B cell (primary cell): ENCODE data around the gene RNASEH1. TPM values are rescaled to one million over a fixed set of nuclear protein-coding genes. Genes with fewer than 3 reads are reported as not detected.

Experiments
- ATAC-seq: fragments of 200-7000 bp; cut with Tn5 transposase; one replicate; pipeline ENCODE4 v1.10.0; 2021; ENCODE audit warnings: low read depth, mild to moderate bottlenecking, moderate number of reproducible peaks, moderate library complexity
- CTCF ChIA-PET: fragments of 350-600 bp; sonication (Branson Sonifier 250); formaldehyde crosslinking; loops from one replicate; lab custom pipeline; 2021; ENCODE audit warnings: antibody characterized with exemption, inconsistent platforms; lab: Charles Lee
- POLR2A ChIA-PET: fragments of 350-600 bp; sonication (Branson Sonifier 250); formaldehyde crosslinking; loops from one replicate; lab custom pipeline; 2021; ENCODE audit warnings: antibody characterized with exemption; lab: Charles Lee
- DNase-seq: peaks from one replicate; pipeline ENCODE4 v3.0.0; 2013
- H2AFZ ChIP-seq: 2 replicates; pipeline ENCODE4 v1.6.1; 2012; ENCODE audit warnings: mild to moderate bottlenecking, low read depth, low read length; ENCODE audit not compliant: insufficient read depth, poor library complexity, severe bottlenecking
- H3K27ac ChIP-seq, 2 donors: 1 replicate in 1 of 2; 2 replicates in 1 of 2; pipeline ENCODE4 v1.5.1; 2012 to 2013; ENCODE audit warnings: low read length in 2 of 2, mild to moderate bottlenecking in 2 of 2, moderate library complexity in 1 of 2
- H3K27me3 ChIP-seq, 4 experiments: fragments of 200-600 bp in 1 of 4; sonication (generic) in 1 of 4; replicated peaks in 1 of 4; 1 replicate in 2 of 4; 2 replicates in 2 of 4; pipeline versions ENCODE4 v1.6.1 to v1.7.0; 2013 to 2016; ENCODE audit warnings: low read length in 3 of 4, mild to moderate bottlenecking in 2 of 4, mixed read lengths in 1 of 4, moderate library complexity in 1 of 4; ENCODE audit not compliant: insufficient read depth in 4 of 4, control insufficient read depth in 3 of 4; ENCODE audit errors: control extremely low read depth in 1 of 4
- H3K36me3 ChIP-seq, 2 experiments: replicated peaks in 1 of 2; 1 replicate in 1 of 2; 2 replicates in 1 of 2; pipeline versions ENCODE4 v1.6.1 to v1.7.1; 2013; ENCODE audit warnings: low read length in 1 of 2; ENCODE audit not compliant: insufficient read depth in 2 of 2, control insufficient read depth in 1 of 2; ENCODE audit errors: control extremely low read depth in 1 of 2, extremely low read depth in 1 of 2
- H3K4me1 ChIP-seq, 2 donors: fragments of 200-600 bp in 1 of 2; sonication (generic) in 1 of 2; 1 replicate in 1 of 2; 2 replicates in 1 of 2; pipeline versions ENCODE4 v1.5.1 to v1.6.1; 2013 to 2017; ENCODE audit warnings: low read length in 2 of 2; ENCODE audit not compliant: control insufficient read depth in 2 of 2, insufficient read depth in 2 of 2
- H3K4me2 ChIP-seq: replicated peaks from 2 replicates; pipeline ENCODE3; 2012; ENCODE audit warnings: mild to moderate bottlenecking, low read depth, low read length; ENCODE audit not compliant: poor library complexity, severe bottlenecking
- H3K4me3 ChIP-seq, 5 experiments: fragments of 200-600 bp in 1 of 5; sonication (generic) in 1 of 5; 1 replicate in 3 of 5; 2 replicates in 2 of 5; pipeline versions ENCODE4 v1.5.1 to v1.7.0; 2011 to 2016; ENCODE audit warnings: low read length in 4 of 5, mild to moderate bottlenecking in 4 of 5, low read depth in 2 of 5, control low read depth in 1 of 5, moderate library complexity in 1 of 5; ENCODE audit not compliant: insufficient read depth in 1 of 5; ENCODE audit errors: control extremely low read depth in 1 of 5, extremely low read depth in 1 of 5
- H3K79me2 ChIP-seq: fragments of 200-600 bp; sonication (generic); one replicate; pipeline ENCODE4 v1.6.0; 2016; ENCODE audit warnings: low read length; ENCODE audit not compliant: control insufficient read depth, insufficient read depth
- H3K9ac ChIP-seq: fragments of 200-600 bp; sonication (generic); 2 replicates; pipeline ENCODE4 v1.6.1; 2017; ENCODE audit warnings: mild to moderate bottlenecking, low read length, moderate library complexity
- H3K9me3 ChIP-seq, 3 donors: one replicate each; pipeline versions ENCODE4 v1.6.1 to v1.7.1; 2013; ENCODE audit warnings: low read length in 2 of 3; ENCODE audit not compliant: control insufficient read depth in 2 of 3, insufficient read depth in 1 of 3; ENCODE audit errors: control extremely low read depth in 1 of 3
- H4K20me1 ChIP-seq: 2 replicates; pipeline ENCODE4 v1.6.0; 2012; ENCODE audit warnings: mild to moderate bottlenecking, low read length; ENCODE audit not compliant: insufficient read depth, control insufficient read depth, poor library complexity, severe bottlenecking
- H3K27ac Mint-ChIP-seq: one replicate; pipeline ENCODE4 v1.8.0; 2021; ENCODE audit warnings: mixed read lengths
- H3K27me3 Mint-ChIP-seq: one replicate; pipeline ENCODE4 v1.8.0; 2021; ENCODE audit warnings: mixed read lengths
- H3K4me1 Mint-ChIP-seq: one replicate; pipeline ENCODE4 v1.8.0; 2021; ENCODE audit warnings: mixed read lengths
- H3K4me3 Mint-ChIP-seq: one replicate; pipeline ENCODE4 v1.8.0; 2021; ENCODE audit warnings: mixed read lengths
- H3K9me3 Mint-ChIP-seq: one replicate; pipeline ENCODE4 v1.8.0; 2022; ENCODE audit warnings: mixed read lengths; ENCODE audit not compliant: insufficient read depth
- EZH2 ChIP-seq: IDR thresholded peaks from 2 replicates; pipeline ENCODE4 v1.6.1; 2012; ENCODE audit warnings: borderline replicate concordance, low read depth, mild to moderate bottlenecking, moderate library complexity, low read length; ENCODE audit not compliant: insufficient read depth, poor library complexity, severe bottlenecking
- WGBS: methylation state at CpG from one replicate; pipeline ENCODE4 v1.1.5; 2013; ENCODE audit warnings: missing lambda C conversion rate; ENCODE audit not compliant: insufficient coverage; 5-methylcytosine and 5-hydroxymethylcytosine counted together
- intact Hi-C: fragments of 100-400 bp; cut with micrococcal nuclease; formaldehyde crosslinking; loops from one replicate; pipeline ENCODE4 v1.10.0; 2022
- polyA plus RNA-seq: library from polyadenylated mRNA; depleted of rRNA; stranded (reverse); fragments of >200 nt; gene quantifications from 2 replicates; pipeline ENCODE4 v1.2.3, GENCODE V29; 2012
- total RNA-seq, 2 donors: library from RNA; stranded (reverse); fragments of 120-200 nt in 1 of 2; gene quantifications; 1 replicate in 1 of 2; 2 replicates in 1 of 2; pipeline versions ENCODE4 v1.2.3 to v1.2.4, GENCODE V29; 2013 to 2022
- TF ChIP-seq, protein P1 (sequence below): fragments of 200-600 bp; IDR thresholded peaks from one replicate; pipeline ENCODE4 v1.8.0; 2022; ENCODE audit warnings: antibody characterized with exemption, mild to moderate bottlenecking

Gene RNASEH1
- total and polyA plus RNA-seq, 2 donors (not counting 1 experiment from before 2014, with no cell fraction given): 7.2 to 25.1 TPM

DNA sequence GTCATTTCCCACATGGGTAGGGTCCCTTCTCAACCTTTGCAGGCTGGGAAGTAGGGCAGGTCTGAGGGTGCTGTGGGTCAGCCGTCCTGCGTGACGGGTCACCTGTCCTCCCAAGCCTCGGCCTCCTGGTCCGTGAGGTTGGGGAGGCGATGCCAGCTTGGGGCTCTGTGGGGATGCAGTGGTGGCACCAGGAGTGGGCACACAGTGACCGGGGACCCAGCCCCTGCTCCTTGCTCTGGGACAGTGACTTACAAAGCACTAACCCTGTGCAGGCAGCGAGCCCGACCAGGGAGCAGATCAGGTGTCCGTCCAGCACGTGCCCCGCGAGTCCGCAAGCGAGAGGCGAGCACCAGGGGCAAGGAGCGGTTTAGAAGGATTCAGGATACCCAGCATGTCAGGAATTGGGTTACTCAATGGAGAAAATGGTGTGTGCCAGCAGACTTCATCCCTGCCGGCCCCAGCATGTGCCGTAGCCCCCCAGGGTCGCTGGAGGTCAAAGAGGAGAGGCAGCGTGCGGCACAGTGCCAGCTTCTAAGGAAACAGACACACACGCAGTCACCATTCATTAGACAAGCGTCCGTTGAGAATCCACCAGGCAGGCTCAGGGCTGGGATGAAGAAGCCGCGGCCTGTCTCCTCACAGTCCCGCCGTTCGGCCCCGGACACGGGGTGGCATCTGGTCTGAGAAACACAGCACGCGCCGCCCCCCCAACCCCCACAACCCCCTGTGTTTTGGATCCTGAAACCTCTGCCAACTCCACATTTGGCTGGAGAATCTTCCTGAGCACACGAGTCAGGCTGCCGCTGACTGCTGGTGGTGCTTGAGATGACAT, 48.5 kb upstream of the RNASEH1 start:
- Histone ChIP-seq H3K27me3 (peaks cover 0 to 3% (median 0%) of the 10 kb centered on the region in 4 experiments), H3K79me2 (no peaks in the 10 kb centered on the region), H4K20me1 (no peaks in the 10 kb centered on the region), H3K4me3 (no peak overlapping the region), H3K9ac (no peak overlapping the region), H3K4me2 (no peak overlapping the region), H3K4me1 (no peaks in the 10 kb centered on the region), H3K27ac (no peak overlapping the region), H3K9me3 (peaks cover 0 to 3% (median 0%) of the 10 kb centered on the region in 3 donors), H3K36me3 (no peaks in the 10 kb centered on the region), H2AFZ (no peak overlapping the region)
- intact Hi-C loops: no loop called here
- Mint-ChIP-seq H3K27me3 (peaks cover 4% of the 10 kb centered on the region), H3K9me3 (no peaks in the 10 kb centered on the region), H3K4me3 (no peak overlapping the region), H3K27ac (no peak overlapping the region), H3K4me1 (peaks cover 4% of the 10 kb centered on the region)
- DNase-seq: no peak
- ATAC-seq: no peak
- ChIA-PET CTCF (no interaction called here), POLR2A (no interaction called here)
- WGBS: 93% methylated on average over 34 of the region's 37 CpGs
- TF ChIP-seq, protein P1, sequence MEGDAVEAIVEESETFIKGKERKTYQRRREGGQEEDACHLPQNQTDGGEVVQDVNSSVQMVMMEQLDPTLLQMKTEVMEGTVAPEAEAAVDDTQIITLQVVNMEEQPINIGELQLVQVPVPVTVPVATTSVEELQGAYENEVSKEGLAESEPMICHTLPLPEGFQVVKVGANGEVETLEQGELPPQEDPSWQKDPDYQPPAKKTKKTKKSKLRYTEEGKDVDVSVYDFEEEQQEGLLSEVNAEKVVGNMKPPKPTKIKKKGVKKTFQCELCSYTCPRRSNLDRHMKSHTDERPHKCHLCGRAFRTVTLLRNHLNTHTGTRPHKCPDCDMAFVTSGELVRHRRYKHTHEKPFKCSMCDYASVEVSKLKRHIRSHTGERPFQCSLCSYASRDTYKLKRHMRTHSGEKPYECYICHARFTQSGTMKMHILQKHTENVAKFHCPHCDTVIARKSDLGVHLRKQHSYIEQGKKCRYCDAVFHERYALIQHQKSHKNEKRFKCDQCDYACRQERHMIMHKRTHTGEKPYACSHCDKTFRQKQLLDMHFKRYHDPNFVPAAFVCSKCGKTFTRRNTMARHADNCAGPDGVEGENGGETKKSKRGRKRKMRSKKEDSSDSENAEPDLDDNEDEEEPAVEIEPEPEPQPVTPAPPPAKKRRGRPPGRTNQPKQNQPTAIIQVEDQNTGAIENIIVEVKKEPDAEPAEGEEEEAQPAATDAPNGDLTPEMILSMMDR: no peak
- no peak for TF ChIP-seq EZH2

DNA sequence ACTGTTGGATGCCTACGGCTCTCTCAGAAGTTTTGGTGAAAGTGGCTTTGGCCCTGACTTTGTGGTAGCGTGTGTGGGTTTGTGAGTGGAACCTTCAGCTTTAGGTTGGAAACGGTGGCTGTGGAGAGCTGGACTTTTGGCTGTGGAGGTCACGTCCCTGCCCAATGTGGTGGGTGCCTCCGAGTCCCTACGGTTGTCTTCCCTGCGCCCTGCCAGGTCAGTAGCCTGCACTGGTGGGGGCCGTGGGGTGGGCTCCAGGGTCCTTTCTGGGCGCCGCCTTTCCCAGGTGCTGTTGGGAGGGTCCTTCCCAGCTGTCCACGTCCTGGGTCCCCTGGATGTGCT, 47.9 kb upstream of the RNASEH1 start:
- no peak for TF ChIP-seq EZH2
- TF ChIP-seq, protein P1: no peak
- no peak overlapping the region for H3K4me2 ChIP-seq
- H3K79me2 ChIP-seq: no peaks in the 10 kb centered on the region
- no peak overlapping the region for H3K27ac ChIP-seq
- Mint-ChIP-seq H3K4me3 (no peak overlapping the region), H3K27me3 (peaks cover 4% of the 10 kb centered on the region), H3K9me3 (no peaks in the 10 kb centered on the region), H3K4me1 (peaks cover 4% of the 10 kb centered on the region), H3K27ac (no peak overlapping the region)
- POLR2A ChIA-PET: no interaction called here
- no peak overlapping the region for H3K4me3 ChIP-seq
- H3K4me1 ChIP-seq: no peaks in the 10 kb centered on the region
- no peak overlapping the region for H3K9ac ChIP-seq
- CTCF ChIA-PET: no interaction called here
- no peak for DNase-seq
- intact Hi-C loops: no loop called here
- peaks cover 0 to 3% (median 0%) of the 10 kb centered on the region in 3 donors for H3K9me3 ChIP-seq
- peak overlapping the region; percentile 28 for H2AFZ ChIP-seq
- H4K20me1 ChIP-seq: no peaks in the 10 kb centered on the region
- H3K27me3 ChIP-seq: peaks cover 0 to 3% (median 0%) of the 10 kb centered on the region in 4 experiments
- ATAC-seq: no peak
- H3K36me3 ChIP-seq: no peaks in the 10 kb centered on the region
- WGBS: 88% methylated on average over 11 of the region's 11 CpGs
